ENCODE results near the gene RUVBL2.

DNA sequence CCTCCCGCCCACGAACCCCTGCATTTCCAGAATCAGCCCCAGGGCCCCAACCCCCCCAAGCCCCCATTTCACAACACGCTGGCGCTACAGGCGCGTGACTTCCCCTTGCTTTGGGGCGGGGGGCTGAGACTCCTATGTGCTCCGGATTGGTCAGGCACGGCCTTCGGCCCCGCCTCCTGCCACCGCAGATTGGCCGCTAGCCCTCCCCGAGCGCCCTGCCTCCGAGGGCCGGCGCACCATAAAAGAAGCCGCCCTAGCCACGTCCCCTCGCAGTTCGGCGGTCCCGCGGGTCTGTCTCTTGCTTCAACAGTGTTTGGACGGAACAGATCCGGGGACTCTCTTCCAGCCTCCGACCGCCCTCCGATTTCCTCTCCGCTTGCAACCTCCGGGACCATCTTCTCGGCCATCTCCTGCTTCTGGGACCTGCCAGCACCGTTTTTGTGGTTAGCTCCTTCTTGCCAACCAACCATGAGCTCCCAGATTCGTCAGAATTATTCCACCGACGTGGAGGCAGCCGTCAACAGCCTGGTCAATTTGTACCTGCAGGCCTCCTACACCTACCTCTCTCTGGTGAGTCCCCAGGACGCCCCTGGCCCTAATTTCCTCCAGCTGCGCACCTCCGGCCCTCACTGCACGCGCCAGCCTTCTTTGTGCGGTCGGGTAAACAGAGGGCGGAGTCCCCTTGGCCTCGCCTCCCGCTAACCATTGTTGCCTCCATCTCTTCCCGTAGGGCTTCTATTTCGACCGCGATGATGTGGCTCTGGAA lies 28.5 kb upstream of the RUVBL2 start, which contains the start of gene FTL:
- TF ChIP-seq GATA2 (IDR thresholded peaks at IDR 0.05; ENCODE audit: low read depth, low read length) (no peak), GATA3 (IDR thresholded peaks at IDR 0.05; ENCODE audit: low read depth, low read length) (no peak)
